Tibial nerve (tissue), 4 donors: ENCODE results near the gene ELF3. TPM values are rescaled to one million over a fixed set of nuclear protein-coding genes. Genes with fewer than 3 reads are reported as not detected.
"Not testable (repeated sequence)": the region's sequence is repeated elsewhere in the genome, so short reads cannot be mapped to it uniquely, and the experiment has no call there.

Experiments used
- DNase-seq, 2 donors: peaks; one replicate each; pipeline ENCODE4 v3.0.0-alpha.2; 2019; ENCODE audit warnings: low spot score in 2 of 2
- H3K27ac ChIP-seq, 4 donors: fragments of 200-600 bp; sonication (generic) in 3 of 4; one replicate each; pipeline ENCODE4 v1.5.1; 2017 to 2019; ENCODE audit warnings: mild to moderate bottlenecking in 1 of 4
- H3K27me3 ChIP-seq, 2 donors: fragments of 200-600 bp; sonication (generic) in 1 of 2; one replicate each; pipeline versions ENCODE4 v1.5.1 to v1.6.0; 2017 to 2019
- H3K36me3 ChIP-seq, 3 donors: fragments of 200-600 bp; sonication (generic); one replicate each; pipeline ENCODE4 v1.5.1; 2018 to 2019
- H3K4me1 ChIP-seq, 4 donors: fragments of 200-600 bp; sonication (generic) in 3 of 4; one replicate each; pipeline ENCODE4 v1.5.1; 2017 to 2019
- H3K4me3 ChIP-seq, 4 donors: fragments of 200-600 bp; sonication (generic) in 3 of 4; one replicate each; pipeline ENCODE4 v1.5.1; 2017 to 2019; ENCODE audit warnings: mild to moderate bottlenecking in 1 of 4, moderate library complexity in 1 of 4
- H3K9me3 ChIP-seq, 4 donors: fragments of 200-600 bp; sonication (generic) in 3 of 4; one replicate each; pipeline ENCODE4 v1.5.1; 2017 to 2019
- EP300 ChIP-seq, 2 donors: sonication (generic); formaldehyde crosslinking; IDR thresholded peaks; one replicate each; pipeline ENCODE4 v1.6.1; 2017; ENCODE audit warnings: antibody characterized with exemption in 2 of 2, mild to moderate bottlenecking in 1 of 2
- POLR2A ChIP-seq, 2 donors: fragments of 450-650 bp; IDR thresholded peaks; one replicate each; pipeline ENCODE4 v1.6.1; 2017; ENCODE audit warnings: antibody characterized with exemption in 2 of 2, mild to moderate bottlenecking in 2 of 2, moderate library complexity in 2 of 2
- whole genome bisulfite sequencing, 2 donors: methylation state at CpG; one replicate each; pipeline ENCODE4 v1.1.5; 2018; 5-methylcytosine and 5-hydroxymethylcytosine counted together
- total RNA-seq, 4 donors: library from RNA; depleted of rRNA; stranded (reverse); fragments of >200 nt; gene quantifications; one replicate each; pipeline ENCODE4 v1.1.0, GENCODE V29; 2016
- TF ChIP-seq, protein P1 (sequence below), 5 experiments: fragments of 200-600 bp in 3 of 5; fragments of 450-650 bp in 2 of 5; sonication (generic) in 3 of 5; IDR thresholded peaks; one replicate each; pipeline ENCODE4 v1.5.1; 2016 to 2019; ENCODE audit warnings: antibody characterized with exemption in 5 of 5, mild to moderate bottlenecking in 3 of 5, moderate library complexity in 2 of 5

ELF3 gene
- total RNA-seq, 4 donors from 2014 or later: under 0.01 to 1.2 TPM; not detected in 2

- H3K27ac ChIP-seq: no peak overlapping the region
- H3K4me3 ChIP-seq: no peak overlapping the region
- no peaks in the 10 kb centered on the region for H3K9me3 ChIP-seq
- no peaks in the 10 kb centered on the region for H3K36me3 ChIP-seq
- WGBS, 2 donors: 75 to 83% methylated on average over 11 to 12 of the region's 17 CpGs
- DNase-seq: no peak
- TF ChIP-seq EP300 (IDR thresholded peaks at IDR 0.05) (no peak), POLR2A (IDR thresholded peaks at IDR 0.05) (no peak)
- TF ChIP-seq, protein P1, sequence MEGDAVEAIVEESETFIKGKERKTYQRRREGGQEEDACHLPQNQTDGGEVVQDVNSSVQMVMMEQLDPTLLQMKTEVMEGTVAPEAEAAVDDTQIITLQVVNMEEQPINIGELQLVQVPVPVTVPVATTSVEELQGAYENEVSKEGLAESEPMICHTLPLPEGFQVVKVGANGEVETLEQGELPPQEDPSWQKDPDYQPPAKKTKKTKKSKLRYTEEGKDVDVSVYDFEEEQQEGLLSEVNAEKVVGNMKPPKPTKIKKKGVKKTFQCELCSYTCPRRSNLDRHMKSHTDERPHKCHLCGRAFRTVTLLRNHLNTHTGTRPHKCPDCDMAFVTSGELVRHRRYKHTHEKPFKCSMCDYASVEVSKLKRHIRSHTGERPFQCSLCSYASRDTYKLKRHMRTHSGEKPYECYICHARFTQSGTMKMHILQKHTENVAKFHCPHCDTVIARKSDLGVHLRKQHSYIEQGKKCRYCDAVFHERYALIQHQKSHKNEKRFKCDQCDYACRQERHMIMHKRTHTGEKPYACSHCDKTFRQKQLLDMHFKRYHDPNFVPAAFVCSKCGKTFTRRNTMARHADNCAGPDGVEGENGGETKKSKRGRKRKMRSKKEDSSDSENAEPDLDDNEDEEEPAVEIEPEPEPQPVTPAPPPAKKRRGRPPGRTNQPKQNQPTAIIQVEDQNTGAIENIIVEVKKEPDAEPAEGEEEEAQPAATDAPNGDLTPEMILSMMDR (IDR thresholded peaks at IDR 0.05): no peak
- no peaks in the 10 kb centered on the region for H3K27me3 ChIP-seq
- H3K4me1 ChIP-seq: no peaks in the 10 kb centered on the region
Measured at GRCh38 chr1:202056644-202057334, 46.4 kb downstream of the ELF3 start.

DNA sequence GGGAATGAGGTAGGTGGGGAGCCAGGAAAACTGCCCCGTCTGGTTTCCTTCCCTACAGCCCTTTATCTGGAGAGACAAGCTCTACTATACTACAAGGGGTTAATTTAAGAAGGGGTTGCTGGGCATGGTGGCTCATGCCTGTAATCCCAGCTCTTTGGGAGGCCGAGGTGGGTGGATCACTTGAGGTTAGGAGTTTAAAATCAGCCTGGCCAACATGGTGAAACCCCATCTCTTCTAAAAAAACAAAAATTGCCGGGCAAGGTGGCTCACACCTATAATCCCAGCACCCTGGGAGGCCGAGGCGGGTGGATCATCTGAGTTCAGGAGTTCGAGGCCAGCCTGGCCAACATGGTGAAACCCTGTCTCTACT, 46.9 kb downstream of the ELF3 start:
- H3K4me3 ChIP-seq, H3K9me3 ChIP-seq, H3K4me1 ChIP-seq, H3K27ac ChIP-seq, DNase-seq, H3K36me3 ChIP-seq, H3K27me3 ChIP-seq: not testable (repeated sequence)
- WGBS, 2 donors: 79 to 85% methylated on average over 6 of the region's 6 CpGs

GRCh38 chr1:202058001-202058908, 47.9 kb downstream of the ELF3 start:
- TF ChIP-seq, protein P1 (IDR thresholded peaks at IDR 0.05): no peak
- TF ChIP-seq EP300 (IDR thresholded peaks at IDR 0.05): no peak
- TF ChIP-seq POLR2A (IDR thresholded peaks at IDR 0.05): no peak
- Histone ChIP-seq H3K36me3 (no peaks in the 10 kb centered on the region), H3K4me3 (no peak overlapping the region), H3K27ac (no peak overlapping the region), H3K9me3 (no peaks in the 10 kb centered on the region), H3K4me1 (no peaks in the 10 kb centered on the region), H3K27me3 (no peaks in the 10 kb centered on the region)
- 97 to 98% methylated on average over 3 of the region's 3 CpGs for WGBS, 2 donors
- no peak for DNase-seq

DNA sequence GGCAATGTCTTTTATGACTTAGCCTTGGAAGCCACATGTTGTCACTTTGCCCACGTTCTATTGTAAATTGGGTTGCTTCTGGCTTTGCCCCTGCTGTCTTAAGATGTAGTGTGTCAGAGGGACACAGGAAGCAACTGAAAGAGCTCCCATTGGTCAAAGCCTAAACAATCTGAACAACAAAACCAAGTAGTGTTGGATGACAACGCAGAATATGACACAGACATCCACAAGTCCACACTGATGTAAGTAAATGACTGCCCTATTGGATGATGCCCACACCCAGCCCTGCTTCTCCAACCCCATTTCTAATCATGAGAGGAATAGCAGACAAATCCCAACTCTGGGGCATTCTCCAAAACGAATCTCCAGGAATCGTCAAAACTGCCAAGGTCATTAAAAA, 50.7 kb downstream of the ELF3 start:
- Histone ChIP-seq H3K36me3 (no peaks in the 10 kb centered on the region), H3K9me3 (no peaks in the 10 kb centered on the region), H3K4me3 (no peak overlapping the region), H3K27ac (no peak overlapping the region), H3K27me3 (no peaks in the 10 kb centered on the region), H3K4me1 (no peaks in the 10 kb centered on the region)
- 77 to 78% methylated on average over 4 of the region's 4 CpGs for WGBS, 2 donors
- no peak for DNase-seq
- TF ChIP-seq EP300 (IDR thresholded peaks at IDR 0.05) (no peak), POLR2A (IDR thresholded peaks at IDR 0.05) (no peak)
- TF ChIP-seq, protein P1 (IDR thresholded peaks at IDR 0.05): no peak

DNA sequence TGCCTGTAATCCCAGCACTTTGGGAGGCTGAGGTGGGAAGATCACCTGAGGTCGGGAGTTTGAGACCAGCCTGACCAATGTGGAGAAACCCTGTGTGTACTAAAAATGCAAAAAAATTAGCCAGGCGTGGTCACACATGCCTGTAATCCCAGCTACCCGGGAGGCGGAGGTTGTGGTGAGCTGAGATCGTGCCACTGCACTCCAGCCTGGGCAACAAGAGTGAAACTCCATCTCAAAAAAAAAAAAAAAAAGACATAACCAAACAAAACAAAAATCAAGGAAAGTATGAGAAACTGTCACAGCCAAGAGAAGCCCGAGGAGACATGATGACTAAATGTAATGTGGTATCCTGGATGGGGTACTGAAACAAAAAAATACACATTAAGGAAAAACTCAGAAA, 51.4 kb downstream of the ELF3 start:
- WGBS, 2 donors: 83 to 85% methylated on average over 6 of the region's 6 CpGs
- H3K27me3 ChIP-seq, DNase-seq, H3K27ac ChIP-seq, H3K4me3 ChIP-seq, H3K4me1 ChIP-seq, H3K9me3 ChIP-seq, H3K36me3 ChIP-seq: not testable (repeated sequence)

DNA sequence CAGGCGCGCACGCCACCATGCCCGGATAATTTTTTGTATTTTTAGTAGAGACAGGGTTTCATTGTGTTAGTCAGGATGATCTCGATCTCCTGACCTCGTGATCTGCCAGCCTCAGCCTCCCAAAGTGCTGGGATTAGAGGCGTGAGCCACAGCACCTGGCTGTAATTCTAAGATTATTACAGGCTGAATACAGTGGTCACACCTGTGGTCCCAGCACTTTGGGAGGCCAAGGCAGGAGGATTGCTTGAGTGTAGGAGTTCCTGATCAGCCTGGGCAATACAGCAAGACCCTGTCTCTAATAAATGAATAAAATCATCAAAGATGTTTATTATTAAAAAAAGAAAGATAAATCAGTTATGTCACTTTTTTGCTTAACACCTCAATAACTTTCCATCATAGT, 52.2 kb downstream of the ELF3 start:
- not testable (repeated sequence) for H3K36me3 ChIP-seq, H3K4me3 ChIP-seq, DNase-seq, H3K9me3 ChIP-seq, H3K4me1 ChIP-seq, H3K27ac ChIP-seq, H3K27me3 ChIP-seq
- WGBS, 2 donors: 94% methylated on average over 7 of the region's 7 CpGs
